ENCODE measurements around the gene SYNJ1. TPM values are rescaled to one million over a fixed set of nuclear protein-coding genes. Genes with fewer than 3 reads are reported as not detected.

The SYNJ1 gene
- total and polyA plus RNA-seq, 2 donors from 2014 or later = 6.6 to 24.3 TPM

- Histone ChIP-seq H3K9me3 (ENCODE audit: control insufficient read depth in 2 of 3, insufficient read depth in 1 of 3, low read length in 3 of 3) (no peaks in the 10 kb centered on the region), H3K36me3 (ENCODE audit: control insufficient read depth in 2 of 3, insufficient read depth in 3 of 3, low read length in 3 of 3) (peaks cover 0 to 5% (median 0%) of the 10 kb centered on the region in 3 donors), H3K4me1 (ENCODE audit: control insufficient read depth in 2 of 3, insufficient read depth in 2 of 3, low read depth in 1 of 3, low read length in 3 of 3) (peaks cover 0 to 5% (median 0%) of the 10 kb centered on the region in 3 donors), H3K27ac (ENCODE audit: low read depth in 2 of 2, low read length in 2 of 2) (no peak overlapping the region), H3K27me3 (ENCODE audit: control insufficient read depth, insufficient read depth, low read length) (no peaks in the 10 kb centered on the region), H3K9ac (ENCODE audit: low read length in 3 of 3) (no peak overlapping the region), H3K4me3 (ENCODE audit: low read length in 3 of 3) (no peak overlapping the region)
- intact Hi-C loops (cut with DNase I) = no loop called here
- DNase-seq (peak in 1 of 5 donors; percentile 10), FAIRE-seq (no peak)
- TF ChIP-seq CTCF (IDR thresholded peaks at IDR 0.05; ENCODE audit: borderline replicate concordance, extremely low read depth, insufficient read depth) = no peak
Observed at GRCh38 chr21:32719085-32719484, 8.7 kb downstream of the SYNJ1 start.

GRCh38 chr21:32717851-32718316, 9.9 kb downstream of the SYNJ1 start:
- H3K4me3 ChIP-seq (ENCODE audit: low read length in 3 of 3) = no peak overlapping the region
- peaks cover 0 to 5% (median 0%) of the 10 kb centered on the region in 3 donors for H3K4me1 ChIP-seq (ENCODE audit: control insufficient read depth in 2 of 3, insufficient read depth in 2 of 3, low read depth in 1 of 3, low read length in 3 of 3)
- H3K27ac ChIP-seq (ENCODE audit: low read depth in 2 of 2, low read length in 2 of 2) = peak overlapping the region in 1 of 2 donors; percentile 47
- FAIRE-seq = no peak
- H3K36me3 ChIP-seq (ENCODE audit: control insufficient read depth in 2 of 3, insufficient read depth in 3 of 3, low read length in 3 of 3) = peaks cover 0 to 5% (median 0%) of the 10 kb centered on the region in 3 donors
- H3K9me3 ChIP-seq (ENCODE audit: control insufficient read depth in 2 of 3, insufficient read depth in 1 of 3, low read length in 3 of 3) = no peaks in the 10 kb centered on the region
- H3K27me3 ChIP-seq (ENCODE audit: control insufficient read depth, insufficient read depth, low read length) = no peaks in the 10 kb centered on the region
- DNase-seq = peak in 1 of 5 donors; percentile 4
- TF ChIP-seq CTCF (IDR thresholded peaks at IDR 0.05; ENCODE audit: borderline replicate concordance, extremely low read depth, insufficient read depth) = no peak
- no peak overlapping the region for H3K9ac ChIP-seq (ENCODE audit: low read length in 3 of 3)
- intact Hi-C loops (cut with DNase I) = no loop called here

- no peak overlapping the region for H3K4me3 ChIP-seq (ENCODE audit: low read length in 3 of 3)
- H3K4me1 ChIP-seq (ENCODE audit: control insufficient read depth in 2 of 3, insufficient read depth in 2 of 3, low read depth in 1 of 3, low read length in 3 of 3) = peaks cover 0 to 5% (median 0%) of the 10 kb centered on the region in 3 donors
- FAIRE-seq (no peak), DNase-seq (no peak)
- intact Hi-C loops (cut with DNase I) = no loop called here
- H3K9me3 ChIP-seq (ENCODE audit: control insufficient read depth in 2 of 3, insufficient read depth in 1 of 3, low read length in 3 of 3) = no peaks in the 10 kb centered on the region
- no peak overlapping the region for H3K27ac ChIP-seq (ENCODE audit: low read depth in 2 of 2, low read length in 2 of 2)
- peaks cover 0 to 5% (median 0%) of the 10 kb centered on the region in 3 donors for H3K36me3 ChIP-seq (ENCODE audit: control insufficient read depth in 2 of 3, insufficient read depth in 3 of 3, low read length in 3 of 3)
- H3K27me3 ChIP-seq (ENCODE audit: control insufficient read depth, insufficient read depth, low read length) = no peaks in the 10 kb centered on the region
- H3K9ac ChIP-seq (ENCODE audit: low read length in 3 of 3) = no peak overlapping the region
- TF ChIP-seq CTCF (IDR thresholded peaks at IDR 0.05; ENCODE audit: borderline replicate concordance, extremely low read depth, insufficient read depth) = no peak
Observed at GRCh38 chr21:32716486-32716885, 11.3 kb downstream of the SYNJ1 start.

DNA sequence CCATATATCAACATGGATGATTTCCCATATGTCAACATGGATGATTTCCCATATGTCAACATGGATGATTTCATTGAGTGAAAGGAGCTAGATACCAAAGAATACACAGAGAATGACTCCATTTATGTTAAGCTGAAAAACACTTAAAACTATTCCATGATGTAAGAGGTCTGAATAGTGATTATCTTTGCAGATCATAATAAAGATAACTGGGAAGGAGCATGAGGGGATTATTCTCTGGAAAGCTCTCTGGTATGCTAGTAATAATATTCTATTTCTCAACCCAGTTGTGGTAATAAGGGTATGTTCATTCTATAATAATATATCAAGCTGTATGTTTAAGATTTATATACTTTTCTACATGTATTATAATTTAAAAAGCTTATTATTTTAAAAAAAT, 14.1 kb downstream of the SYNJ1 start:
- no peaks in the 10 kb centered on the region for H3K27me3 ChIP-seq (ENCODE audit: control insufficient read depth, insufficient read depth, low read length)
- no peaks in the 10 kb centered on the region for H3K9me3 ChIP-seq (ENCODE audit: control insufficient read depth in 2 of 3, insufficient read depth in 1 of 3, low read length in 3 of 3)
- no peak overlapping the region for H3K27ac ChIP-seq (ENCODE audit: low read depth in 2 of 2, low read length in 2 of 2)
- intact Hi-C loops (cut with DNase I) = no loop called here
- no peak for TF ChIP-seq CTCF (IDR thresholded peaks at IDR 0.05; ENCODE audit: borderline replicate concordance, extremely low read depth, insufficient read depth)
- H3K4me1 ChIP-seq (ENCODE audit: control insufficient read depth in 2 of 3, insufficient read depth in 2 of 3, low read depth in 1 of 3, low read length in 3 of 3) = peaks cover 0 to 5% (median 0%) of the 10 kb centered on the region in 3 donors
- no peak for DNase-seq
- H3K36me3 ChIP-seq (ENCODE audit: control insufficient read depth in 2 of 3, insufficient read depth in 3 of 3, low read length in 3 of 3) = no peaks in the 10 kb centered on the region
- H3K9ac ChIP-seq (ENCODE audit: low read length in 3 of 3) = no peak overlapping the region
- no peak for FAIRE-seq
- H3K4me3 ChIP-seq (ENCODE audit: low read length in 3 of 3) = no peak overlapping the region

Measured in kidney (tissue), 14 donors.